Activated naive CD4-positive, alpha-beta T cell treated with anti-CD3 and anti-CD28 coated beads, Interleukin-2, amount 10 ng/mL, durations not matched to agents 7 days and 5 days (primary cell): Measurements from ENCODE around the gene UBE2J2.
"Not testable (repeated sequence)": the region's sequence is repeated elsewhere in the genome, so short reads cannot be mapped to it uniquely, and the experiment has no call there.

Source experiments
- CTCF ChIA-PET: fragments of 350-600 bp; sonication (Branson Sonifier 250); formaldehyde crosslinking; loops from one replicate; lab custom pipeline; 2021; ENCODE audit warnings: antibody characterized with exemption; lab: Charles Lee
- DNase-seq: peaks from one replicate; pipeline ENCODE4 v3.0.0-alpha.2; 2020
- H3K27ac Mint-ChIP-seq: one replicate; pipeline ENCODE4 v1.8.0; 2021; ENCODE audit warnings: mild to moderate bottlenecking, moderate library complexity, mixed read lengths
- H3K27me3 Mint-ChIP-seq: one replicate; pipeline ENCODE4 v1.8.0; 2021; ENCODE audit warnings: mild to moderate bottlenecking, mixed read lengths
- H3K36me3 Mint-ChIP-seq: one replicate; pipeline ENCODE4 v1.8.0; 2021; ENCODE audit warnings: mixed read lengths
- H3K4me1 Mint-ChIP-seq: one replicate; pipeline ENCODE4 v1.8.0; 2021; ENCODE audit warnings: mixed read lengths
- H3K4me3 Mint-ChIP-seq: one replicate; pipeline ENCODE4 v1.8.0; 2021; ENCODE audit warnings: mild to moderate bottlenecking, moderate library complexity, mixed read lengths
- H3K9me3 Mint-ChIP-seq: one replicate; pipeline ENCODE4 v1.8.0; 2021; ENCODE audit warnings: mixed read lengths

UBE2J2 gene

GRCh38 chr1:1273512-1274298 is at the start of gene UBE2J2:
UBE2J2 (minus strand) TSS chr1:1273854; CDS start chr1:1267992, 5,862 bp downstream.
- peak within 1 kb of the TSS; percentile 87 for H3K27ac Mint-ChIP-seq
- no peaks in the 10 kb centered on the region for H3K9me3 Mint-ChIP-seq
- CTCF ChIA-PET = interaction anchor here (1.2 kb wide), 1 partner anchor 151 kb away, joined by 4 read pairs; no protein-coding TSS in a partner anchor
- peaks cover 30% of the 10 kb centered on the region for H3K36me3 Mint-ChIP-seq
- peak; percentile 96 for DNase-seq
- H3K27me3 Mint-ChIP-seq = no peaks in the 10 kb centered on the region
- H3K4me3 Mint-ChIP-seq = peak within 1 kb of the TSS; percentile 90
- peaks cover 44% of the 10 kb centered on the region for H3K4me1 Mint-ChIP-seq

GRCh38 chr1:1322952-1323351 is 49.3 kb upstream of the UBE2J2 start:
- H3K27ac Mint-ChIP-seq = peak overlapping the region; percentile 96
- H3K36me3 Mint-ChIP-seq = peaks cover 15% of the 10 kb centered on the region
- H3K9me3 Mint-ChIP-seq = no peaks in the 10 kb centered on the region
- no peaks in the 10 kb centered on the region for H3K27me3 Mint-ChIP-seq
- H3K4me1 Mint-ChIP-seq = peaks cover 30% of the 10 kb centered on the region
- peak overlapping the region; percentile 95 for H3K4me3 Mint-ChIP-seq
- DNase-seq = no peak
- CTCF ChIA-PET = interaction anchor here (1.4 kb wide), 1 partner anchor 49 kb away, joined by 3 read pairs; no protein-coding TSS in a partner anchor

- Mint-ChIP-seq H3K27ac (no peak overlapping the region), H3K36me3 (peaks cover 16% of the 10 kb centered on the region), H3K4me1 (peaks cover 30% of the 10 kb centered on the region), H3K9me3 (no peaks in the 10 kb centered on the region), H3K27me3 (no peaks in the 10 kb centered on the region), H3K4me3 (peak overlapping the region; percentile 95)
- no peak for DNase-seq
- CTCF ChIA-PET = no interaction called here
Observed at GRCh38 chr1:1322418-1322817, 48.8 kb upstream of the UBE2J2 start.

- CTCF ChIA-PET = no interaction called here
- no peaks in the 10 kb centered on the region for H3K27me3 Mint-ChIP-seq
- no peak for DNase-seq
- no peaks in the 10 kb centered on the region for H3K9me3 Mint-ChIP-seq
- no peak overlapping the region for H3K4me3 Mint-ChIP-seq
- peaks cover 18% of the 10 kb centered on the region for H3K36me3 Mint-ChIP-seq
- peaks cover 30% of the 10 kb centered on the region for H3K4me1 Mint-ChIP-seq
- H3K27ac Mint-ChIP-seq = no peak overlapping the region
Observed at GRCh38 chr1:1321477-1321876, 47.8 kb upstream of the UBE2J2 start.

- peaks cover 21% of the 10 kb centered on the region for H3K36me3 Mint-ChIP-seq
- peaks cover 24% of the 10 kb centered on the region for H3K4me1 Mint-ChIP-seq
- CTCF ChIA-PET = no interaction called here
- DNase-seq = no peak
- H3K4me3 Mint-ChIP-seq = no peak overlapping the region
- H3K9me3 Mint-ChIP-seq = no peaks in the 10 kb centered on the region
- no peak overlapping the region for H3K27ac Mint-ChIP-seq
- H3K27me3 Mint-ChIP-seq = no peaks in the 10 kb centered on the region
Observed at GRCh38 chr1:1320666-1321448, 47.2 kb upstream of the UBE2J2 start.

- peaks cover 17% of the 10 kb centered on the region for H3K4me1 Mint-ChIP-seq
- DNase-seq = no peak
- no peak overlapping the region for H3K4me3 Mint-ChIP-seq
- H3K36me3 Mint-ChIP-seq = peaks cover 26% of the 10 kb centered on the region
- H3K9me3 Mint-ChIP-seq = no peaks in the 10 kb centered on the region
- no peaks in the 10 kb centered on the region for H3K27me3 Mint-ChIP-seq
- CTCF ChIA-PET = no interaction called here
- H3K27ac Mint-ChIP-seq = no peak overlapping the region
Observed at GRCh38 chr1:1319646-1319941, 45.9 kb upstream of the UBE2J2 start.

GRCh38 chr1:1318777-1319645 is 45.4 kb upstream of the UBE2J2 start:
- DNase-seq = no peak
- Mint-ChIP-seq H3K36me3 (peaks cover 26% of the 10 kb centered on the region), H3K27me3 (no peaks in the 10 kb centered on the region), H3K4me1 (peaks cover 16% of the 10 kb centered on the region), H3K9me3 (no peaks in the 10 kb centered on the region), H3K27ac (no peak overlapping the region), H3K4me3 (no peak overlapping the region)
- CTCF ChIA-PET = no interaction called here

GRCh38 chr1:1318131-1318652 is 44.5 kb upstream of the UBE2J2 start:
- Mint-ChIP-seq H3K9me3 (no peaks in the 10 kb centered on the region), H3K4me3 (no peak overlapping the region), H3K27me3 (no peaks in the 10 kb centered on the region), H3K36me3 (peaks cover 25% of the 10 kb centered on the region), H3K27ac (no peak overlapping the region), H3K4me1 (peaks cover 11% of the 10 kb centered on the region)
- no peak for DNase-seq
- CTCF ChIA-PET = no interaction called here

- peaks cover 5% of the 10 kb centered on the region for H3K4me1 Mint-ChIP-seq
- H3K9me3 Mint-ChIP-seq = no peaks in the 10 kb centered on the region
- no peak overlapping the region for H3K4me3 Mint-ChIP-seq
- H3K27me3 Mint-ChIP-seq = no peaks in the 10 kb centered on the region
- peaks cover 29% of the 10 kb centered on the region for H3K36me3 Mint-ChIP-seq
- CTCF ChIA-PET = no interaction called here
- no peak overlapping the region for H3K27ac Mint-ChIP-seq
- DNase-seq = no peak
Observed at GRCh38 chr1:1317420-1317819, 43.8 kb upstream of the UBE2J2 start.

- H3K27me3 Mint-ChIP-seq, H3K27ac Mint-ChIP-seq, H3K4me1 Mint-ChIP-seq, H3K4me3 Mint-ChIP-seq, DNase-seq, H3K9me3 Mint-ChIP-seq, CTCF ChIA-PET: not testable (repeated sequence)
- peaks cover 29% of the 10 kb centered on the region for H3K36me3 Mint-ChIP-seq
Observed at GRCh38 chr1:1316199-1316598, 42.5 kb upstream of the UBE2J2 start.

- no peak overlapping the region for H3K27ac Mint-ChIP-seq
- peaks cover under 1% of the 10 kb centered on the region for H3K4me1 Mint-ChIP-seq
- no peak overlapping the region for H3K4me3 Mint-ChIP-seq
- DNase-seq = no peak
- H3K9me3 Mint-ChIP-seq = no peaks in the 10 kb centered on the region
- CTCF ChIA-PET = no interaction called here
- H3K27me3 Mint-ChIP-seq = no peaks in the 10 kb centered on the region
- H3K36me3 Mint-ChIP-seq = peaks cover 31% of the 10 kb centered on the region
Observed at GRCh38 chr1:1315435-1315954, 41.8 kb upstream of the UBE2J2 start.

- no peak overlapping the region for H3K27ac Mint-ChIP-seq
- CTCF ChIA-PET = no interaction called here
- no peak overlapping the region for H3K4me3 Mint-ChIP-seq
Observed at GRCh38 chr1:1314678-1315335, 41.2 kb upstream of the UBE2J2 start.

GRCh38 chr1:1314237-1314586 is 40.6 kb upstream of the UBE2J2 start:
- no peak overlapping the region for H3K4me3 Mint-ChIP-seq
- no peak overlapping the region for H3K27ac Mint-ChIP-seq
- no peaks in the 10 kb centered on the region for H3K9me3 Mint-ChIP-seq
- CTCF ChIA-PET = no interaction called here
- H3K27me3 Mint-ChIP-seq = no peaks in the 10 kb centered on the region
- H3K36me3 Mint-ChIP-seq = peaks cover 28% of the 10 kb centered on the region
- peaks cover 7% of the 10 kb centered on the region for H3K4me1 Mint-ChIP-seq
- DNase-seq = no peak

More at GRCh38 chr1:1314678-1315335, 41.2 kb upstream of the UBE2J2 start:
- Mint-ChIP-seq H3K27me3 (no peaks in the 10 kb centered on the region), H3K9me3 (no peaks in the 10 kb centered on the region), H3K36me3 (peaks cover 31% of the 10 kb centered on the region), H3K4me1 (peaks cover 4% of the 10 kb centered on the region)
- DNase-seq = no peak
